H1 (cell line): Measurements from ENCODE around the gene IL16. TPM values are rescaled to one million over a fixed set of nuclear protein-coding genes. Genes with fewer than 3 reads are reported as not detected.

Experiments
- EZH2 ChIP-seq: fragments of 200-600 bp; sonication (generic); IDR thresholded peaks from 2 replicates; pipeline ENCODE4 v1.7.1; 2012; ENCODE audit warnings: low read depth, mild to moderate bottlenecking, moderate library complexity, low read length, inconsistent platforms; ENCODE audit not compliant: severe bottlenecking
- polyA plus RNA-seq, 7 experiments: library from polyadenylated mRNA; depleted of rRNA in 3 of 7; stranded (reverse) in 5 of 7; unstranded in 2 of 7; fragments of >200 nt in 5 of 7; fragments of 200-250 nt in 2 of 7; gene quantifications; 1 replicate in 5 of 7; 2 replicates in 1 of 7; 4 replicates in 1 of 7; pipeline versions ENCODE4 v1.2.1 to v1.2.3, GENCODE V29; 2011 to 2013; ENCODE audit warnings: missing spikeins in 2 of 7, mixed read lengths in 2 of 7
- total RNA-seq: library from RNA; stranded (reverse); fragmentation: NEBNext Ultra II Directional; extraction: Animal tissue kit (Norgen Biotek cat#: 25700); gene quantifications from 2 replicates; pipeline ENCODE4 v1.2.1, GENCODE V29; 2021

IL16 gene
- total and polyA plus RNA-seq, 2 of the 8 experiments (the other 6 are each of a cell fraction or from before 2014, with no cell fraction given), result 0.03 to 0.09 TPM

- no peak for TF ChIP-seq EZH2
These were observed 6.9 kb upstream of the IL16 start (continued) for GRCh38 chr15:81189583-81190283.
